ENCODE results near the gene NPEPPS.
A peak's percentile ranks its signal among the peaks of the same experiment; 100 is the strongest.

Gene NPEPPS

GRCh38 chr17:47663912-47664623, 133.2 kb downstream of the NPEPPS start:
- DNase-seq (ENCODE audit: low read depth in 2 of 2, low spot score in 1 of 2) = peak; percentile 27 to 42

GRCh38 chr17:47664624-47664941, 133.7 kb downstream of the NPEPPS start:
- DNase-seq (ENCODE audit: low read depth in 2 of 2, low spot score in 1 of 2) = no peak

DNA sequence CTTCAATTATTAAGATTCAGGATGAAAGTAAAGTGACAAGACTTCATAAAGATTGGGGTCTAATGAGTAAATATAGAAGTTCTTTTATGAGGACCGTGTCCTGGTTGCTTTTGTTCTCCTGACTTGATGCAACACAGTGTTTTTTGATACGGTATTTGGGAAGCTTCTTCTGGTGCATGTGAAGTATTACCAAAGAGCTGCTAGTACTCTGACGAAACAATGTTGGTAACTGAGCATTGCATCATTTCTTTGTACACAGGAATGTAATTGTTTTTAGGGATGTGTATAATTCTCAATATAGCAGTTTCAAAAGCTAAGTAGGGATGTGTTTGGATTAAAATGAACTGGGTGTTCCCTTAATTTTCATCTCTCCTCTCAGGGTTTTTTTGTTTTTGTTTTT, 134.7 kb downstream of the NPEPPS start:
- no peak for DNase-seq (ENCODE audit: low read depth in 2 of 2, low spot score in 1 of 2)

DNA sequence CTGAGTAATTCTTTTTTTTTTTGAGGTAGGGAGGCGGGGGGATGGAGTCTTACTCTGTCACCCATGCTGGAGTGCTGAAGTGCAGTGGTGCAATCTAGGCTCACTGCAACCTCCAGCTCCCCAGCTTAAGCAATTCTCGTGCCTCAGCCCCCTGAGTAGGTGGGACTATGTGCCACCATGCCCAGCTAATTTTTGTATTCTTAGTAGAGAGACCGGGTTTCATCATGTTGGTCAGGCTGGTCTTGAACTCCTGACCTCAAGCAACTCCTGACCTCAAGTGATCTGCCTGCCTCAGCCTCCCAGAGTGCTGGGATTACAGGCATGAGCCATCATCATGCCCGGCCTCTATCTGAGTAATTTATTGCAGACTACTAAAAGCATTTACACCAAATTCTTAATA, 138.2 kb downstream of the NPEPPS start:
- no peak for DNase-seq (ENCODE audit: low read depth in 2 of 2, low spot score in 1 of 2)

DNA sequence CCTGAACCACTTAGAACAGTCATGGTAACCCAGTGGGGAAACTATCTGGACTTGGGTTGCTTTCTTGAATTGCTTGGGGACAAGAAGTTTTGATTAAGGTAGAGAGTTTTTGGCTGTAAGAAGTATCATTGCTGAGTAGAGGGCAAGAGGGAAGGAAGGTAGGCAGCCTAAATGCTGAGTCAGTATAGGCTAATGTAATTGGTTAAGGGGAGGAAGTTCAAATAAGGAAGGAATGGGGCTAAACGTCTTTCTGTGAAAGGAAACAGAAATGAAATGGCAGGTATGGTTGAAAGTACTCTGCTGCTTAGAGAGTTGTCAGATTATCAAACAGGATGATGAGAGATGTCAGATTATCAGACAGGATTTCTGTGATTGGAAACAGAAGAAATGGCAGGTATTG, 139.2 kb downstream of the NPEPPS start:
- DNase-seq (ENCODE audit: low read depth in 2 of 2, low spot score in 1 of 2) = no peak
